OCI-LY7 (cell line): ENCODE measurements around the gene SLC25A44. TPM values are rescaled to one million over a fixed set of nuclear protein-coding genes. Genes with fewer than 3 reads are reported as not detected.
A peak's percentile ranks its signal among the peaks of the same experiment; 100 is the strongest.

ENCODE experiments used
- BruUV-seq: library from RNA; stranded (reverse); fragments of 400-500 nt; replicated peaks from 2 replicates; lab custom pipeline; 2021; lab: Mats Ljungman, UMichigan
- CTCF ChIA-PET: fragments of 300-600 bp; sonication (Branson Sonifier 250); formaldehyde crosslinking; loops from one replicate; lab custom pipeline; 2022; ENCODE audit warnings: antibody characterized with exemption; ENCODE audit not compliant: unreplicated experiment; lab: Charles Lee
- POLR2A ChIA-PET: fragments of 300-600 bp; sonication (Branson Sonifier 250); formaldehyde crosslinking; loops from one replicate; lab custom pipeline; 2022; ENCODE audit warnings: antibody characterized with exemption; lab: Charles Lee
- DNase-seq: peaks from one replicate; pipeline ENCODE4 v3.0.0-alpha.2; 2015; ENCODE audit warnings: low spot score
- H2AFZ ChIP-seq: fragments of 200-600 bp; sonication (generic), shearing (Covaris generic); 2 replicates; pipeline ENCODE4 v1.6.1; 2014; ENCODE audit warnings: mild to moderate bottlenecking, antibody characterized with exemption, low read length, moderate library complexity
- H3K27ac ChIP-seq: fragments of 200-600 bp; sonication (generic); 2 replicates; pipeline ENCODE4 v1.5.1; 2014; ENCODE audit warnings: mixed run types, low read depth, mild to moderate bottlenecking, moderate library complexity, low read length, inconsistent platforms; ENCODE audit not compliant: poor library complexity, severe bottlenecking
- H3K36me3 ChIP-seq: fragments of 200-600 bp; sonication (generic); 2 replicates; pipeline ENCODE4 v1.6.1; 2014; ENCODE audit warnings: mild to moderate bottlenecking, antibody characterized with exemption, low read length, moderate library complexity, mixed read lengths; ENCODE audit not compliant: insufficient read depth
- H3K4me1 ChIP-seq: fragments of 200-600 bp; sonication (generic); 2 replicates; pipeline ENCODE4 v1.5.1; 2014; ENCODE audit warnings: mild to moderate bottlenecking, low read length; ENCODE audit not compliant: insufficient read depth, poor library complexity, severe bottlenecking
- H3K4me2 ChIP-seq: fragments of 200-600 bp; sonication (generic); 2 replicates; pipeline ENCODE4 v1.6.1; 2014; ENCODE audit warnings: mild to moderate bottlenecking, low read length
- H3K4me3 ChIP-seq: fragments of 200-600 bp; sonication (generic); 2 replicates; pipeline ENCODE4 v1.5.1; 2014; ENCODE audit warnings: mild to moderate bottlenecking, low read depth, low read length; ENCODE audit not compliant: poor library complexity, severe bottlenecking
- H3K79me2 ChIP-seq: fragments of 200-600 bp; sonication (generic); 2 replicates; pipeline ENCODE4 v1.6.1; 2016; ENCODE audit warnings: low read depth, mild to moderate bottlenecking, low read length, moderate library complexity, mixed read lengths; ENCODE audit not compliant: insufficient read depth
- H3K9me2 ChIP-seq: fragments of 200-600 bp; sonication (generic); 2 replicates; pipeline ENCODE4 v1.6.1; 2016; ENCODE audit warnings: mild to moderate bottlenecking, low read length, mixed read lengths; ENCODE audit not compliant: insufficient read depth
- H3K9me3 ChIP-seq: fragments of 200-600 bp; sonication (generic); 2 replicates; pipeline ENCODE4 v1.6.1; 2014; ENCODE audit warnings: mild to moderate bottlenecking, mixed run types, low read length, mixed read lengths
- H4K20me1 ChIP-seq: fragments of 200-600 bp; sonication (generic); 2 replicates; pipeline ENCODE4 v1.6.1; 2014; ENCODE audit warnings: mild to moderate bottlenecking, antibody characterized with exemption, low read length, moderate library complexity, mixed read lengths; ENCODE audit not compliant: insufficient read depth
- CTCF ChIP-seq: fragments of 200-600 bp; sonication (generic); conservative IDR thresholded peaks from 2 replicates; pipeline ENCODE4 v1.5.1; 2014; ENCODE audit warnings: mild to moderate bottlenecking, antibody characterized with exemption, low read length, moderate library complexity, mixed read lengths
- EZH2phosphoT487 ChIP-seq: fragments of 200-600 bp; sonication (generic); IDR thresholded peaks from 2 replicates; pipeline ENCODE4 v1.6.1; 2018; ENCODE audit warnings: low read depth, borderline replicate concordance, mild to moderate bottlenecking, mixed run types, antibody characterized with exemption, low read length, moderate library complexity, mixed read lengths
- intact Hi-C: fragments of 100-400 bp; cut with micrococcal nuclease; formaldehyde crosslinking; loops from one replicate; pipeline ENCODE4 v1.10.0; 2022; ENCODE audit not compliant: unreplicated experiment
- total RNA-seq, 2 experiments: library from RNA; depleted of rRNA in 1 of 2; stranded (reverse); fragments of >200 nt in 1 of 2; shearing (Covaris generic) in 1 of 2; gene quantifications; 2 replicates each; pipeline ENCODE4 v1.2.3, GENCODE V29; 2014 to 2022

The SLC25A44 gene
- total RNA-seq, 2 experiments from 2014 or later, result 11.0 to 22.5 TPM

GRCh38 chr1:156155756-156156510 is 38.0 kb upstream of the SLC25A44 start:
- Histone ChIP-seq H3K4me3 (peak overlapping the region; percentile 78), H4K20me1 (no peaks in the 10 kb centered on the region), H3K9me2 (no peaks in the 10 kb centered on the region), H2AFZ (no peak overlapping the region), H3K4me1 (peaks cover 81% of the 10 kb centered on the region), H3K79me2 (peaks cover 74% of the 10 kb centered on the region), H3K4me2 (peak overlapping the region; percentile 85), H3K36me3 (peaks cover 51% of the 10 kb centered on the region), H3K27ac (peak overlapping the region; percentile 95), H3K9me3 (no peaks in the 10 kb centered on the region)
- ChIA-PET CTCF (interaction anchor here (0.9 to 1.5 kb wide), 2 partner anchors 9 to 69 kb away, joined by 3 to 4 read pairs; no protein-coding TSS in a partner anchor), POLR2A (interaction anchor here (0.7 to 3.5 kb wide), 5 partner anchors 8 to 178 kb away, joined by 3 to 22 read pairs (median 3); partner anchors contain the start of gene PMF1)
- TF ChIP-seq CTCF (no peak), EZH2phosphoT487 (no peak)
- no TSS peak for BruUV-seq
- DNase-seq, result peak; percentile 43
- intact Hi-C loops, result loop anchor here (2.0 to 5.0 kb wide), 3 partner anchors 37 to 346 kb away; partner anchors contain the start of genes MEF2D and PMF1

GRCh38 chr1:156157506-156157905 is 36.4 kb upstream of the SLC25A44 start:
- Histone ChIP-seq H4K20me1 (no peaks in the 10 kb centered on the region), H3K27ac (peak overlapping the region; percentile 95), H3K4me3 (peak overlapping the region; percentile 78), H3K9me2 (no peaks in the 10 kb centered on the region), H3K36me3 (peaks cover 65% of the 10 kb centered on the region), H3K4me2 (peak overlapping the region; percentile 85), H3K79me2 (peaks cover 64% of the 10 kb centered on the region), H2AFZ (no peak overlapping the region), H3K4me1 (peaks cover 66% of the 10 kb centered on the region), H3K9me3 (no peaks in the 10 kb centered on the region)
- CTCF ChIA-PET, result interaction anchor here (0.9 kb wide), 1 partner anchor 67 kb away, joined by 3 read pairs; no protein-coding TSS in a partner anchor
- POLR2A ChIA-PET, result interaction anchor here (0.5 to 3.5 kb wide), 6 partner anchors 9 to 160 kb away, joined by 3 to 22 read pairs (median 3); partner anchors contain the start of genes PMF1 and SLC25A44
- intact Hi-C loops, result loop anchor here (1.0 to 5.0 kb wide), 4 partner anchors 9 to 345 kb away; partner anchors contain the start of genes MEF2D and PMF1
- no peak for TF ChIP-seq CTCF
- no peak for TF ChIP-seq EZH2phosphoT487
- peak; percentile 96 for DNase-seq
- BruUV-seq, result no TSS peak
